K562 (cell line): ENCODE results near the gene MYPN. TPM values are rescaled to one million over a fixed set of nuclear protein-coding genes. Genes with fewer than 3 reads are reported as not detected.

Experiments
- BCL6 ChIP-seq: fragments of 250-450 bp; sonication (Bioruptor Pico); IDR thresholded peaks from 2 replicates; pipeline ENCODE4 v1.4.0; 2020
- ESRRA ChIP-seq: fragments of 450-650 bp; IDR thresholded peaks from 2 replicates; pipeline ENCODE4 v1.6.1; 2014; ENCODE audit warnings: low read depth, mild to moderate bottlenecking, moderate library complexity, borderline replicate concordance
- FOXA1 ChIP-seq: fragments of 450-650 bp; IDR thresholded peaks from 2 replicates; pipeline ENCODE4 v1.6.1; 2016; ENCODE audit warnings: mild to moderate bottlenecking, borderline replicate concordance
- FOXK2 ChIP-seq, 2 experiments: fragments of 450-650 bp; IDR thresholded peaks in 1 of 2; conservative IDR thresholded peaks in 1 of 2; 2 replicates each; pipeline ENCODE4 v1.6.1; 2016; ENCODE audit warnings: low read depth in 2 of 2, mild to moderate bottlenecking in 1 of 2
- HNRNPK ChIP-seq: fragments of 200-400 bp; formaldehyde crosslinking; IDR thresholded peaks from one replicate; pipeline ENCODE4 v1.6.1; 2018; ENCODE audit warnings: mild to moderate bottlenecking, low read depth, low read length; ENCODE audit not compliant: poor library complexity, severe bottlenecking
- MXI1 ChIP-seq: IDR thresholded peaks from 2 replicates; pipeline ENCODE4 v1.6.1; 2011; ENCODE audit warnings: low read depth, mild to moderate bottlenecking, improper control_type of control experiment, low read length
- POLR3G ChIP-seq: IDR thresholded peaks from 2 replicates; pipeline ENCODE4 v1.6.1; 2011; ENCODE audit not compliant: insufficient read length, insufficient replicate concordance; ENCODE audit errors: extremely low read depth
- PTRF ChIP-seq: fragments of 450-650 bp; IDR thresholded peaks from 2 replicates; pipeline ENCODE4 v1.6.1; 2016; ENCODE audit warnings: mild to moderate bottlenecking, missing genetic modification characterization, missing compliant biosample characterization
- TCF7L2 ChIP-seq: fragments of 150-350 bp; IDR thresholded peaks from 2 replicates; pipeline ENCODE4 v1.6.1; 2016; ENCODE audit warnings: low read depth, mild to moderate bottlenecking, low read length, moderate library complexity
- ZNF274 ChIP-seq: IDR thresholded peaks from 2 replicates; pipeline ENCODE4 v1.6.1; 2011; ENCODE audit warnings: low read depth, mild to moderate bottlenecking, low read length, moderate library complexity, borderline replicate concordance
- ZNF668 ChIP-seq: fragments of 250-450 bp; sonication (Bioruptor Pico); IDR thresholded peaks from 2 replicates; pipeline ENCODE4 v1.8.0; 2022; ENCODE audit warnings: mild to moderate bottlenecking, inconsistent platforms
- polyA plus RNA-seq, 8 experiments: library from polyadenylated mRNA; depleted of rRNA in 4 of 8; stranded (reverse) in 5 of 8; unstranded in 3 of 8; fragments of >200 nt; fragmentation: Nextera tagmentation in 2 of 8; fragmentation: Illumina TruSeq in 1 of 8; extraction: Ambion mirVana in 2 of 8; extraction: Trizol in 1 of 8; gene quantifications; 2 replicates each; pipeline versions ENCODE4 v1.2.1 to v1.2.3, GENCODE V29; 2011 to 2014; ENCODE audit warnings: inconsistent platforms in 1 of 8, missing spikeins in 1 of 8
- total RNA-seq, 7 experiments: library from RNA; depleted of rRNA in 6 of 7; stranded (reverse); fragments of >200 nt in 6 of 7; fragmentation: Illumina TruSeq in 2 of 7; extraction: Trizol in 2 of 7; gene quantifications; 2 replicates each; pipeline versions ENCODE4 v1.2.1 to v1.2.3, GENCODE V29; 2011 to 2021; ENCODE audit warnings: low replicate concordance in 1 of 7
- TF ChIP-seq, protein P1 (sequence below): sonication (generic); IDR thresholded peaks from 2 replicates; pipeline ENCODE4 v1.6.1; 2016
- TF ChIP-seq, protein P2 (sequence below): fragments of 250-450 bp; sonication (Bioruptor Pico); IDR thresholded peaks from 2 replicates; pipeline ENCODE4 v1.4.0; 2020
- TF ChIP-seq, protein P3 (sequence below): fragments of 250-450 bp; sonication (Bioruptor Pico); IDR thresholded peaks from 2 replicates; pipeline ENCODE4 v1.4.0; 2020; ENCODE audit warnings: mild to moderate bottlenecking
- TF ChIP-seq, protein P4 (sequence below): fragments of 250-450 bp; sonication (Bioruptor Pico); IDR thresholded peaks from 2 replicates; pipeline ENCODE4 v1.9.0; 2021; ENCODE audit warnings: mild to moderate bottlenecking
- TF ChIP-seq, protein P5 (sequence below): sonication (generic); formaldehyde crosslinking; IDR thresholded peaks from 2 replicates; pipeline ENCODE4 v1.8.1; 2023; ENCODE audit warnings: mild to moderate bottlenecking, missing genetic modification reagents

The MYPN gene
- total and polyA plus RNA-seq, 9 of the 15 experiments (the other 6 are each of a cell fraction or from before 2014, with no cell fraction given) = not detected

DNA sequence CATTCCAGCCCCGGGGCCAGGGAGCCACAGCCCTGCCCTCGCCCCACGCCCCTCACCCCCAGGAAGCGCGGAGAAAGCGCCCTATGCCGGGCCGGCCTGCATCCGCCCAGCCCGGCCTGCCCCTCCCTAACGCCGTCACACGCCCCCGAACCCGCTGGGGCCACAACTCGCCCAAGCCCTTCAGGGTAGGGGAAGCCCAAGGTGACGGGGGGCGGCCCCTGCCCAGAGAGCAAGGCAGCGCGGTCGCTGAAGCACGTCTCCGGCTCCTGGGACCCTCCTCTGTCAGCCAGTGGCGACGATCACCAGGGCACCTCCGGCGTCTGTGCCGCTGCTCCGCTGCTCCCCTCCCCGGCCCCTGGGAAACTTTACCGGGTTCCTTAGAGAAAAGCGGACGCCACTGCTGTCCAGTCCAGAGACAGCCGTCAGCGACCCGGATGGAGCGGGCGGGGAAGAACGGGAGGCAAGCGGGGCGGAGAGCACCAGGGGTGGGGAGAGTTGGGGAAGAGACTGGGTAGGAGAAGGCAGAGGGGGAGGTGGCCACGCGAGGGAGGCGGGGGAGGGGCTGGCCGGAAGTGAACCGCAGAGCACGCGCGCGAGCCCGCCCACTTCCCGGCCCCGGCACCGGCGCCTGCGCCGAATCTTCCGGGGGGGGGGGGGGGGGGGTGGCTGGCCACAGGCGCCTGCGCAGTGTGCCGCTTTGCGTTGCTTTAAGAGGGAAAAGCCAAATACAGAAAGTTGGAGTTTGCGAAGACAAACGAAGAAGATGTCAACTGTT lies 34.3 kb upstream of the MYPN start, which contains the start of gene HERC4 (continued):
- TF ChIP-seq, protein P1, sequence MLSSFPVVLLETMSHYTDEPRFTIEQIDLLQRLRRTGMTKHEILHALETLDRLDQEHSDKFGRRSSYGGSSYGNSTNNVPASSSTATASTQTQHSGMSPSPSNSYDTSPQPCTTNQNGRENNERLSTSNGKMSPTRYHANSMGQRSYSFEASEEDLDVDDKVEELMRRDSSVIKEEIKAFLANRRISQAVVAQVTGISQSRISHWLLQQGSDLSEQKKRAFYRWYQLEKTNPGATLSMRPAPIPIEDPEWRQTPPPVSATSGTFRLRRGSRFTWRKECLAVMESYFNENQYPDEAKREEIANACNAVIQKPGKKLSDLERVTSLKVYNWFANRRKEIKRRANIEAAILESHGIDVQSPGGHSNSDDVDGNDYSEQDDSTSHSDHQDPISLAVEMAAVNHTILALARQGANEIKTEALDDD = no peak
- TF ChIP-seq, protein P2, sequence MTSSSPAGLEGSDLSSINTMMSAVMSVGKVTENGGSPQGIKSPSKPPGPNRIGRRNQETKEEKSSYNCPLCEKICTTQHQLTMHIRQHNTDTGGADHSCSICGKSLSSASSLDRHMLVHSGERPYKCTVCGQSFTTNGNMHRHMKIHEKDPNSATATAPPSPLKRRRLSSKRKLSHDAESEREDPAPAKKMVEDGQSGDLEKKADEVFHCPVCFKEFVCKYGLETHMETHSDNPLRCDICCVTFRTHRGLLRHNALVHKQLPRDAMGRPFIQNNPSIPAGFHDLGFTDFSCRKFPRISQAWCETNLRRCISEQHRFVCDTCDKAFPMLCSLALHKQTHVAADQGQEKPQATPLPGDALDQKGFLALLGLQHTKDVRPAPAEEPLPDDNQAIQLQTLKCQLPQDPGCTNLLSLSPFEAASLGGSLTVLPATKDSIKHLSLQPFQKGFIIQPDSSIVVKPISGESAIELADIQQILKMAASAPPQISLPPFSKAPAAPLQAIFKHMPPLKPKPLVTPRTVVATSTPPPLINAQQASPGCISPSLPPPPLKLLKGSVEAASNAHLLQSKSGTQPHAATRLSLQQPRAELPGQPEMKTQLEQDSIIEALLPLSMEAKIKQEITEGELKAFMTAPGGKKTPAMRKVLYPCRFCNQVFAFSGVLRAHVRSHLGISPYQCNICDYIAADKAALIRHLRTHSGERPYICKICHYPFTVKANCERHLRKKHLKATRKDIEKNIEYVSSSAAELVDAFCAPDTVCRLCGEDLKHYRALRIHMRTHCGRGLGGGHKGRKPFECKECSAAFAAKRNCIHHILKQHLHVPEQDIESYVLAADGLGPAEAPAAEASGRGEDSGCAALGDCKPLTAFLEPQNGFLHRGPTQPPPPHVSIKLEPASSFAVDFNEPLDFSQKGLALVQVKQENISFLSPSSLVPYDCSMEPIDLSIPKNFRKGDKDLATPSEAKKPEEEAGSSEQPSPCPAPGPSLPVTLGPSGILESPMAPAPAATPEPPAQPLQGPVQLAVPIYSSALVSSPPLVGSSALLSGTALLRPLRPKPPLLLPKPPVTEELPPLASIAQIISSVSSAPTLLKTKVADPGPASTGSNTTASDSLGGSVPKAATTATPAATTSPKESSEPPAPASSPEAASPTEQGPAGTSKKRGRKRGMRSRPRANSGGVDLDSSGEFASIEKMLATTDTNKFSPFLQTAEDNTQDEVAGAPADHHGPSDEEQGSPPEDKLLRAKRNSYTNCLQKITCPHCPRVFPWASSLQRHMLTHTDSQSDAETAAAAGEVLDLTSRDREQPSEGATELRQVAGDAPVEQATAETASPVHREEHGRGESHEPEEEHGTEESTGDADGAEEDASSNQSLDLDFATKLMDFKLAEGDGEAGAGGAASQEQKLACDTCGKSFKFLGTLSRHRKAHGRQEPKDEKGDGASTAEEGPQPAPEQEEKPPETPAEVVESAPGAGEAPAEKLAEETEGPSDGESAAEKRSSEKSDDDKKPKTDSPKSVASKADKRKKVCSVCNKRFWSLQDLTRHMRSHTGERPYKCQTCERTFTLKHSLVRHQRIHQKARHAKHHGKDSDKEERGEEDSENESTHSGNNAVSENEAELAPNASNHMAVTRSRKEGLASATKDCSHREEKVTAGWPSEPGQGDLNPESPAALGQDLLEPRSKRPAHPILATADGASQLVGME = 0 out of 2 replicates have a peak, but pooled peaks have one; percentile 68
- TF ChIP-seq HNRNPK = no peak
- TF ChIP-seq, protein P3, sequence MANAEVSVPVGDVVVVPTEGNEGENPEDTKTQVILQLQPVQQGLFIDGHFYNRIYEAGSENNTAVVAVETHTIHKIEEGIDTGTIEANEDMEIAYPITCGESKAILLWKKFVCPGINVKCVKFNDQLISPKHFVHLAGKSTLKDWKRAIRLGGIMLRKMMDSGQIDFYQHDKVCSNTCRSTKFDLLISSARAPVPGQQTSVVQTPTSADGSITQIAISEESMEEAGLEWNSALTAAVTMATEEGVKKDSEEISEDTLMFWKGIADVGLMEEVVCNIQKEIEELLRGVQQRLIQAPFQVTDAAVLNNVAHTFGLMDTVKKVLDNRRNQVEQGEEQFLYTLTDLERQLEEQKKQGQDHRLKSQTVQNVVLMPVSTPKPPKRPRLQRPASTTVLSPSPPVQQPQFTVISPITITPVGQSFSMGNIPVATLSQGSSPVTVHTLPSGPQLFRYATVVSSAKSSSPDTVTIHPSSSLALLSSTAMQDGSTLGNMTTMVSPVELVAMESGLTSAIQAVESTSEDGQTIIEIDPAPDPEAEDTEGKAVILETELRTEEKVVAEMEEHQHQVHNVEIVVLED (CRISPR knock-in tag) = 0 out of 2 replicates have a peak, but pooled peaks have one; percentile 17
- TF ChIP-seq ESRRA = no peak
- TF ChIP-seq POLR3G = no peak
- TF ChIP-seq TCF7L2 = no peak
- TF ChIP-seq, protein P4, sequence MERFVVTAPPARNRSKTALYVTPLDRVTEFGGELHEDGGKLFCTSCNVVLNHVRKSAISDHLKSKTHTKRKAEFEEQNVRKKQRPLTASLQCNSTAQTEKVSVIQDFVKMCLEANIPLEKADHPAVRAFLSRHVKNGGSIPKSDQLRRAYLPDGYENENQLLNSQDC (CRISPR knock-in tag) = no peak
- TF ChIP-seq BCL6 = no peak
- TF ChIP-seq ZNF668 = no peak
- TF ChIP-seq PTRF (tag) = no peak
- no peak for TF ChIP-seq FOXA1
- no peak for TF ChIP-seq ZNF274
- TF ChIP-seq, protein P5, sequence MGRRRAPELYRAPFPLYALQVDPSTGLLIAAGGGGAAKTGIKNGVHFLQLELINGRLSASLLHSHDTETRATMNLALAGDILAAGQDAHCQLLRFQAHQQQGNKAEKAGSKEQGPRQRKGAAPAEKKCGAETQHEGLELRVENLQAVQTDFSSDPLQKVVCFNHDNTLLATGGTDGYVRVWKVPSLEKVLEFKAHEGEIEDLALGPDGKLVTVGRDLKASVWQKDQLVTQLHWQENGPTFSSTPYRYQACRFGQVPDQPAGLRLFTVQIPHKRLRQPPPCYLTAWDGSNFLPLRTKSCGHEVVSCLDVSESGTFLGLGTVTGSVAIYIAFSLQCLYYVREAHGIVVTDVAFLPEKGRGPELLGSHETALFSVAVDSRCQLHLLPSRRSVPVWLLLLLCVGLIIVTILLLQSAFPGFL (CRISPR knock-in tag) = no peak
- TF ChIP-seq FOXK2 (conservative IDR thresholded peaks at IDR 0.05 in 1 of 2, IDR thresholded peaks at IDR 0.05 in 1 of 2; ENCODE audit: low read depth in 2 of 2) = peak in 1 of 2 experiments; percentile 76; a peak in 2 of 4 replicates
- TF ChIP-seq MXI1 = no peak
